Renal pelvis (tissue), 4 donors: ENCODE results near the gene PRUNE2. TPM values are rescaled to one million over a fixed set of nuclear protein-coding genes. Genes with fewer than 3 reads are reported as not detected.

Source experiments
- DNase-seq: peaks from one replicate; pipeline ENCODE4 v3.0.0-alpha.2; 2013
- polyA plus RNA-seq, 3 donors: library from polyadenylated mRNA; unstranded; fragments of 120-200 nt; gene quantifications; one replicate each; pipeline ENCODE4 v1.2.1, GENCODE V29; 2013; ENCODE audit not compliant: insufficient read length in 3 of 3

PRUNE2 gene
- polyA plus RNA-seq, 3 donors: 12.0 to 16.8 (median 14.1) TPM

DNA sequence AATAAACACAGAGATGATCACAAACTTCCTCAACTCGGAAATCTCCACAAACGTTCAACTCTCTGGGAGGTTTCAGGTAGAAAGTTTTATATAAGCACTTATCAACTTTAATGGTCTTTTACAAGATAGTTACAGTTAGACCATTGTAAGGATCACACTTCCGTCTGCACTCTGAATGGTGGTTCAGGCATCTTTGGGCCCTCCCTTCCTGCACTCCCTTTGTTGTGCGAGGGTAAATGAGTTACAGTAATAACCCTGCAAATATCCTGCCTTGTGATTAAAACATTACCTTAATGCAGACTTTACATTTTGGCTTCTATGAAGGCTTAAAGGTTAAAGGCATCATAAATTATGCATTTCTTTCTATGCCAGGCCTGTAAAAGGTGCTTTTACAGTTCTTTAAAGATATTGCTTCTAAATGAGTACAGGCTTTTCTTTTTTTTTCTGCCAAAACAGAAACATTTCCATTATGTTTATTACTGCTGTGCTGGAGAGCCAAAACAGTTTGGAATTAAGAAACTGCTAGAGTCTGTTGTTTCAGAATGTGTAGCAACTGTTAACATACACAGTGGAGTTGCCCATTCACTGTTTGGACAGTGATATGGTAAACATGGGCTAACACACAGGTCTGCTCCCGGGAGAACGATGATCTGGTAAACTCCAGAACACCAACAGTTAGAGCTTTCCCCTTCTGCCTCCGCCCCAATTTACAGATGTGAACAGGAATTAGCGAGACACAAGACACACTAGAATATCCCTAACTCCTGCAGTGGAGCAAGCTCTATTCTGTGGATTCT lies 1.1 kb downstream of the PRUNE2 start:
- DNase-seq: no peak

DNA sequence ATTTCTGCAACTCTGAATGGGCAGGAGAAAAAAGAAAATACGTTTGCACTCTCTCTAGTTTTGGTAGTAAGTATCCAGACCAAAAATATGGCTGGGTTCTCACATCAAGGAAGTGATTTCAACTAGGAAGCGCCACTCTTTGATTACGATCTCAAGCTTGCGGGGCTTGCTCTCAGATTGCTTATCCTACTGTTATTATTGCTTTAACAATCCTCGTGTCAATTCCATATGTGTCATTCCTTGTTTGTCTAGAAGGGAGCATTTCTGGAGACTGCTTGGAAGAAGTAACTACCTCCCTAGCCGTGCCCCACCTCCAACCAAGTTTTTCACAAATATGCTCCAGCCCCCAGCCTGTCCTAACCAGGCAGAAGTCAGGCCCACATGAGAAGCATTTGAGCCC lies 3.5 kb downstream of the PRUNE2 start:
- no peak for DNase-seq

GRCh38 chr9:76901801-76902200 lies 4.1 kb downstream of the PRUNE2 start:
- DNase-seq: no peak

DNA sequence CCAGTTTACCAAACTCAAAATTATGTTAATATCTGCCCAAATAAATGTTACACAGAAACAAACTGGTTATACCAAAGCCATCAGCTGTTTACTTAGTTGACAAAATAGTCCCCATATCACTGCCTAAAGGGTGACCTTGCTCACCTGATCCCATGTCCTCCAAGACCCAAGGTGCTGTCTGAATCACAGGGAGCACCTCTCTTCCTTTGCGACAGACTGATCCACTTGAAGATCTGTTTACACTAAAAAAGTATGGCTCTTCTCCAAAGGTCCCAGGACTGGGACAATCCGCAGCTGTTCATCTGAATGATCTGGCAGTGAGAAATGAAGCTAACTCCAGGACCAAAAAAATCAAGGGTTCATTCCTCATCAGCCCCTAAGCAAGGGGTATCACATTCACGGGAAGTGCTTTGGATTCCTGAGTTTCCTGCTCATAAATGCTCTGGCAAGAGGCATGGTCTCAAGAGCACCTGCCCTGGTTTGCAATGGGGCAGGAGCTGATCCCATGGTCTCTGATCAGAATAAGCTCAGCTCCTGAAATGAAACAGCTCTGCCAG lies 5.0 kb downstream of the PRUNE2 start:
- DNase-seq: no peak

DNA sequence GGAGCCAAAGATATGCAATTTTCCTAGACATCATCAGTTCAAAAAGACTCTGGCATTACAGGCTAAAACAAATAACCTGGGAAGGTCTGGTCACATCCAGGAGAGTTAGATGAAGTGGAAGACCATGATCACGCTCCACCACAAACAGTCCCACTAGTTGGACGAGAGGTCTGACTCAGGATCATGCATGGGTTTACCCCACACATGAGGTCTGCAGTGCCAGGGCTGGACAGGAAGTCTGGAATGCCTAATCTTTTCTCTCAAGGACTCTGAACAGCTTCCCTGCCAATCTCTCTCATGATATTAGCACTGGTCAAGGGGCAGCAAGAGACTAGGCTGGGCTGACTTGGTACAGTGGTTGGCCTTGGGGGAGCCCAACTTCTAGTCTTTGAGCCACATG lies 7.1 kb downstream of the PRUNE2 start:
- DNase-seq: no peak

- no peak for DNase-seq
These were observed 7.9 kb downstream of the PRUNE2 start for GRCh38 chr9:76897804-76898525.

DNA sequence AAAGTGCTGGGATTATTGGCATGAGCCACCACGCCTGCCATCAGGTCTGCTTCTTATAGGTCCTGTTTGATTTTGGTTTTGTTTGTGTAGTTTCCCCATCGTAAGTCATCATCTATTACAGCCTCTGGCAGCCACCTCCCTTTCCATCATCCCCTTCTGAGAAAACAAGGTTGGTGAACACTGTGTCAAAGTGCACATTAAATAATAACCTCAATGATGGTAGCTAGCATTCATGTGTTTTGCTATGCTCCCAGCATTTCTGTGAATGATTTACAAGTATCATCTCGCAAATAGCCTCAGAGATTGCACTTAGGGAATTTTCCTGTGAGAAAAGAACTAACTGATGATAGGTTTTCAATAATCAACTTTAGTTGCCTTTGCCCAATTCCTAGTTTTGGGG lies 9.9 kb downstream of the PRUNE2 start:
- DNase-seq: no peak

DNA sequence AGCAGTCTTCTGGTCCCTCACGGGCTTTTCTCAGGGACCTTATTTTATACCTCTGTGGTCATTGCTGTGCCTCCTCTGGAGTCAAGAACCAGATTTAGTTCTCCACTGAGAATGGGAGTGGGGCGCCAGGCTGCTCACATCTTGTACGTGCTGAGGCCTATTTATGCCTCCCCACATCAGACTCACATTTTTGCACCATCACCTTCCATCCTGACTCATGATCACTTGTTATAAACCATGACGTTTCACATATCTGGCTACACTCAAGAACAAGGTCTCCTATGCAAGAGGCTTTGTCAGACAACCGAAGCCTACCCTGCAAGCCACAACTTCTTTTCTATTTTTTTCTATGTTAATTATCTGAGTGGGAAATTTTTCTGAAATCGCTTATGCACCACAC lies 10.7 kb downstream of the PRUNE2 start:
- DNase-seq: no peak

DNA sequence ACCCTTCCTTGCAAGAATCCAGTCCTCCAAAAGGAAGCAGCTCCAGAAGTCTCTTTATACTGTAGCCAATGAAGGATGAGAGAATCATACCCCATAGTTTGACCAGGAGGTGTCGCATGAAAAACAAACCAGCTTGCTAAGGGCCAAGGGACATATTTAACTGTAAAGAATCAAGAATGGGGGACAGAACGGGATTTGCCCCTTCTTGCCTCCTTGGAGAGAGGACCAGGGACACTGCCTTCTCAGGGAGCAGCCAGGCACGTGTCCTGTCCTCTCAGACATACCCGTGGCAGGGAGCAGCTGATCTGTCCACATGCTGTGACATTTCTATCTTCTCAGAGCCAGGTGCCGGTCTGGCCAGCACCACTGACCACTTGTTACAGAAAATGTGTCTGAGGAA lies 11.7 kb downstream of the PRUNE2 start:
- DNase-seq: no peak

DNA sequence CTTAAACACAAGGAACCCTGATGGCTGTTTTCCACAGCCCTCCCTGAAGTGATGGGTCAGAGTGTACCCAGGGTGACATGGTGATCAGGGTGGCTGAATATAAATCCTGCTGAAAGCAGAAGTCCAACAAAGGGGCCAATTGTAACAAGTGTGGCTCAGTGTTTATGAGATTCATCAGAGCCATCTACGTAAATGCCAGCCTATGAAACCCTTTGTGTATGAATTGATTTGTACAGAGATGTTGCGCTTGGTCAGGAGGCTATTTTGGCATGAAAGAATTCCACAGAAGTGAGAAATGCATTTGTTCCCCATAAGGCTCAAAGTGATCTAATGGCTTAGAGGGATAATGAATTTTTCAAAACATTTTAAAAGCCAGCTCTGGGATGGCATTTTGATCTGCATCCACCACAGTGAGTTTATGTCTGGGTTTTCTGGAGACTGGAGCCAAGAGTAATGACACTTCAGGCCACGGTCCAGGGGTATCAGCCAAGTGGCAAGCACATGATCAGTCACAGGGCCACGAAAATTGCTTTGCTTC lies 12.4 kb downstream of the PRUNE2 start:
- DNase-seq: no peak

DNA sequence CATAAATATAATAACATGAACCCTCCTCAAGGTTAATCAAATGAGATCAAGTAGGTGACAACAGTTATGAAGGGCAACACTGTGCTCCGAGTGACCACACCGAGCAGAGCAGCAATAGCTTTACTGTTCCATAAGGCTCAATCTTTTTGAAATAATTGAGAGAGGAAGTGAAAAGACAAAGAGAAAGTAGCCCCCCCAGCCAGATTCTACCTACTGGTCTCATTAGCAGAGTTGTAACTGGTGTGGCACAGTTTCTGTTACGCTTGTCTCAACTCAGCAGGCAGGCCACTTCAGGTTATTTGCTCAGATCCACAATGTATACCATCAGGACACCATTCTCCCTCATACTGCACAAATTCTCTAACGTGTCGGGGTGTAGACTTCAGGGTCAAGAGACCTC lies 14.0 kb downstream of the PRUNE2 start:
- DNase-seq: no peak

DNA sequence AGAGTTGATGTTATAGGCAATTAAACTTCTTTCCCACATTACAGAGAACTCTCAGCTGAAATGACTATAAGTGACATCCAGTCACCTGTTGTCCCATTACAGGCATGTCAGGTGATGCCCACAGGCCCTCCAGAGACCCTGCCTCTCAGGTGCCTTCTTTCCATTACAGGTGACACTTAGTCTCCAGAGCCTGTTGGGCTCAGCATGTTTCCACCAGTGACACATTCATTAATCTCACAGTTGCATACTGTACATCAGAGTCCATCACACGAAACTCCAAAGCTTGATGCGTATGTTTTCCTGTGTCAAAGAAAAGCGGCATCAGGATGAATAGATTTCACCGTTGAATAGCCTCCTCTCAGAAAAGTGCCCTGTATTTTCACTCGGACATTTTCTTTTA lies 14.6 kb downstream of the PRUNE2 start:
- DNase-seq: no peak

DNA sequence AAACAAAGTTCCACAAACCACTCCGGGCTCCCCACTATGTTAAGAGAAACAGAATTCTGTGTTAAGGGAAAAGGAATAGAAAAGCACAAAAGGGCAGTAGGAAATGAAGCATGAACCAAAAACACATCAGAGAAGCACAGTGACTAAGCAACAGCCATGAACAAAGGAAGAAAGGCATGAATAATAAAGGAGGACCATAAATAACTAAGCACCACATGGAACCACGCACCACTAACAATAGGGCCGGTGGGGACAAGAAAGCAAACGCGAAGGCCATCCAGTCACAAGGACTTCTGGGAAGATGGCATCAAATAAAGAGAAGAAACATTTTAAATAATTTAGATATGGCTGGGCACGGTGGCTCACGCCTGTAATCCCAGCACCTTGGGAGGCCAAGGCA lies 18.0 kb downstream of the PRUNE2 start:
- no peak for DNase-seq

DNA sequence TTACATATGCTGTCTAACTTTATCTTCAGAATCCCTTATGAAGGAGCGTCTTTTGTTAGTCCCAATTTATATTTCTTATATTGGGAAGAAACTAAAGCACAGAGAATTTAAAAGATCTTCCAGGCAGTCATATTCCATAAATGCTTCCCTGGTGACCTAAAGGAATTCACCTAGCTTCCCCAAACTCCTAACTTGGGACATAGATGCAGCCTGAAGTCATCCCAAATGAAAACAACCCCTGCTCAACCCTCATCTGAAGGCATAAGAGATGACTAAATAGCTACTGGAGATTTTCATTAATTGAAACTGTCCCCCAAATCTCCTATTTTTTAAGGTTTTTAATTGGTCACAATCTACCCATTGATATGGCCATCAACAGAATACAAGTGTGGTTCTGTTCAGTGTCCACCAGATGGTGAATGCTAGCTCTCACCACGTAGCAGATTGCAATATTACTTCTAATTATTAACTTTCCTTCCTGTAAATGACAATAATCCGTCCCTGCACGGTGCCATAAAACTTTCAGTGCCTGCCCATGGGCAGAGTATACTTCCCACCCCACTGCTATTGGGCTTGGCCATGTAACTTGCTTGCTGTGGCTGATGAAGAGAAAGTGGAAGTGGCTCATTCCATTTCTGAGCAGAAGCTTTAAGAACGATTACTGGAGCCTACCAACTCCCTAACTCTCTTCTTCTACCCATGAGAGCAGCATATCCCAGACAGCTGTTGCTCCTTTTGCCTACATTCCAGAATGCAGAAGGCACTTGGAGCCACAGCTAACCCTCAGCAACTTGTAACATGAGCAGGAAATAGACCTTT lies 18.7 kb downstream of the PRUNE2 start:
- no peak for DNase-seq

GRCh38 chr9:76886318-76886717 lies 19.6 kb downstream of the PRUNE2 start:
- DNase-seq: no peak

DNA sequence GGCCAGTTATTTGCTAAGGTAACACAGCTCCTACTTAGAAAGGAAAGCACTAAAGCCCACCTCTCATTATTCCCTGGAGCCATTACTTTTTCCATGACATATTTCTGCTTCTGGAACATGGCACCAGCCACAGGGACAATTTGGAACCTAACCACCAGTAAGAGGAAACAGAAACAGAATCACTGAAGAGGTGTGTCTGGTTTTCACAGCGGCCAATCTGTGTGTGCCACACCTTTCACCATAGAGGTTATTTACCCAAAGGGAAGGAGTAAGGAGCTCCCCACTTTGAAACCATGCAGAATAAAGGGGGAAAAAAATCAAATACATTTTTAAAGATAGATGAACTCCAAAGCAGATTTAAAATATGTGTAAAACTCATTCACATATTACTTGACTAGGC lies 21.1 kb downstream of the PRUNE2 start:
- DNase-seq: no peak

DNA sequence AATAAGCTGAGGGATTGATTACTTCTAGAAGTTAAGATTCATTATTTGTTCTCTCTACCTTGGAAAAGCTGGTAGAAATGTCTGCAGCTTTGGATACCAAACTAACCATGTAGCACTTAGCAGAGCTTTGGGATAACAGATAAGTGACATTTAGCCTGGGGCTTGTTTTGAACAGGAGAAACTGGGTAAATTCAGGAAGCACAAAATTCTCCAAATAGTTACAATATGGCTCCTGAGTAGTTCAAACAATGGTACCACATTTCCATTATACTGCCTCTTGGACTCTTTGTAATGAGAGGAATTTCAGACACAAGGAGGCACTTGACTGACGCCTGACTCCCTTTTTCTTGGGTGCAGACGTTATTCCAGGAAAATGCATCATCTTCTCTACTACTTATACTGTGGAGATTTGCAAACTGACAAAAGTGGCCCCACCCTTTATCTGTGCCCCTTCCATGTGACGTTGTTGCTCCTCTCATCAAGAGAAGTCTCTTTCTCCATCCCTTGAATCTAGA lies 22.5 kb downstream of the PRUNE2 start:
- DNase-seq: no peak

DNA sequence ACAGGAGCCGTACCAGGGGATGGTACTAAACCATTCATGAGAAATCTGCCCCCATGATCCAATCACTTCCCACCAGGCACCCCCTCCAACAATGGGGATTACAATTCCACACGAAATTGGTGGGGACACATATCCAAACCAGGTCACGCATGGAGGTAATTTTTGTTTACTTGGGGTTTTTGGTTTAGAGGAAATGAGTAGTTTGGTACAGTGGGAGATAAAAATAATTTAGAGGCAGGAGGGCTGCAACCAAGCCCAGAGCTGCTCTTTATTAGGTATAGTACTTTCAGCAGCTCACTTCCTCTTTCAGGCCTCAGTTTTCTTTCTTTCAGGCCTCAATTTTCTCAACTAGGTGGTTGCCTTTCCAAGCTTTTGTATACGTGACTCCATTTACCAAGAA lies 23.2 kb downstream of the PRUNE2 start:
- no peak for DNase-seq

DNA sequence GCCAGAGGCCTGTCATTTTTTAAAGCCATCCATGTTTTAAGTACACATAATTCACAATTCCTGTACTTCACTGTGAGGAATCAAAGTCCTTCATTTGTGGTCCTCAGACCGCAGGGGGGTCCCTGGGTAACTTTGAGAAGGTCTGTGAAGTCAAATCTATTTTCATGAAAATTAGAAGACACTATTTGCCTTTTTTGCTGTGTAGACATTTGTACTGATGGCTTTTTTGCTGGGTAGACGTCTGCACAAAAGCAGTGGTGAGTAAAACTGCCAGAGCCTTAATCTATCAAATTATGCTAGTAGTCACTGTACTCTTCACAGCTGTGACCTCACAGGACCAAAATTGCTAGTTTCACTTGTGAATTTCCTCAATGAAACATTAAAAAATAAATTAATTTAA lies 25.7 kb downstream of the PRUNE2 start:
- no peak for DNase-seq

DNA sequence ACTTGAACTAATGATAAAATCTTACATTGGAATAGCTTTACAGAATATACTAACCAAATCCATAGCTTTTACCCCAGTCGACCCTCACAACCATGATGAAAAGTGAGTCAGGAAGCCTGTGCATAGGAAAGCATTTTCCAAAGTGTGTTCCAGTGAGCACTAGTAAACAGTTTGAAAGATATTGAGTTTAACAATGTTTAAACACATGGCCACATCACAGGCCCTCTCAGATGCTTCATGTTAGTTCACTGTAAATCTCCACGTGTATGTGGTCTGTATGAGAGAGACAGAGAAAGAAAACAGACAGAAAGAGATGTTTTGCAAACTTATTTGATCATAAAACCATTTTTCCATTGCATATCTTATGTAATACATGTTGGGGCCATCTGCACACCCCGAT lies 27.0 kb downstream of the PRUNE2 start:
- no peak for DNase-seq

- no peak for DNase-seq
These were observed 28.0 kb downstream of the PRUNE2 start for GRCh38 chr9:76877961-76878360.

- DNase-seq: no peak
These were observed 29.8 kb downstream of the PRUNE2 start for GRCh38 chr9:76876098-76876497.
